RWPE2 (cell line): ENCODE data around the gene EGFLAM.

Experiments used
- ATAC-seq: fragments of 200-7000 bp; cut with Tn5 transposase; 3 replicates; pipeline ENCODE4 v1.9.1; 2021; ENCODE audit warnings: low read depth
- DNase-seq: peaks from one replicate; pipeline ENCODE4 v3.0.0-alpha.2; 2020; ENCODE audit warnings: low spot score
- H3K27ac ChIP-seq: fragments of 450-650 bp; 2 replicates; pipeline ENCODE4 v1.5.1; 2017; ENCODE audit warnings: mild to moderate bottlenecking; ENCODE audit not compliant: poor library complexity, severe bottlenecking
- H3K27me3 ChIP-seq: fragments of 250-450 bp; sonication (Bioruptor Pico); 2 replicates; pipeline ENCODE4 v1.5.1; 2021; ENCODE audit warnings: mild to moderate bottlenecking, moderate library complexity; ENCODE audit not compliant: insufficient read depth, poor library complexity, severe bottlenecking
- H3K36me3 ChIP-seq: fragments of 250-450 bp; sonication (Bioruptor Pico); 2 replicates; pipeline ENCODE4 v1.5.1; 2020; ENCODE audit warnings: low read depth, mild to moderate bottlenecking, moderate library complexity
- H3K4me1 ChIP-seq: fragments of 250-450 bp; sonication (Bioruptor Pico); 2 replicates; pipeline ENCODE4 v1.5.1; 2021; ENCODE audit warnings: mild to moderate bottlenecking, moderate library complexity; ENCODE audit not compliant: insufficient read depth, poor library complexity, severe bottlenecking
- H3K4me3 ChIP-seq: fragments of 250-450 bp; sonication (Bioruptor Pico); 2 replicates; pipeline ENCODE4 v1.5.1; 2021; ENCODE audit warnings: mild to moderate bottlenecking, moderate library complexity; ENCODE audit not compliant: severe bottlenecking
- H3K9me3 ChIP-seq: fragments of 250-450 bp; sonication (Bioruptor Pico); 2 replicates; pipeline ENCODE4 v1.5.1; 2021; ENCODE audit warnings: mild to moderate bottlenecking, moderate library complexity; ENCODE audit not compliant: severe bottlenecking
- CTCF ChIP-seq: fragments of 450-650 bp; IDR thresholded peaks from one replicate; pipeline ENCODE4 v1.5.1; 2017; ENCODE audit warnings: mild to moderate bottlenecking, moderate library complexity; ENCODE audit not compliant: poor library complexity, severe bottlenecking

The EGFLAM gene

GRCh38 chr5:38341641-38342040 lies 83.3 kb downstream of the EGFLAM start:
- no peak for ATAC-seq
- H3K9me3 ChIP-seq: no peaks in the 10 kb centered on the region
- no peak for DNase-seq

DNA sequence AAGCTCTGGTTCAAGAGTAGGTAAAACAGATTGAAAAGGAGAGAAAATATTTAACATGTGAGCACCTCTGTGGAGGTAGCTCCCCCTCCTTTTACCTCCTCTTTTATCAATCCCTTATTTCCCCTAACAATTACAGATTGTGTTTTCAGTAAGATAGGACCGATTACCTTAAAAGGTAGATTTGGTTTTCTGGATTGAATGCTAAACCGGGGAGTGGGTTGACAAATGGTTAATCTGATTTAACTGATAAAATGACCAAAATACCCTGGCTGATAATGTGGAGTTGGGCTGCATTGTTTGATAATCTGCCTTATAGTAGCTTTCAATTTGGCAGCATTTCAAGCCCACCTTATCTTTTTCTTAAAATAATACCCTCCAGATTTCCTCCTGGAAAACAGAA lies 83.9 kb downstream of the EGFLAM start:
- Histone ChIP-seq H3K27me3 (peaks cover 11% of the 10 kb centered on the region), H3K4me3 (no peak overlapping the region), H3K4me1 (peaks cover 2% of the 10 kb centered on the region), H3K27ac (no peak overlapping the region), H3K36me3 (no peaks in the 10 kb centered on the region), H3K9me3 (no peaks in the 10 kb centered on the region)
- DNase-seq (no peak), ATAC-seq (no peak)
- no peak for TF ChIP-seq CTCF

More at GRCh38 chr5:38341641-38342040, 83.3 kb downstream of the EGFLAM start:
- TF ChIP-seq CTCF: no peak
- H3K27ac ChIP-seq: no peak overlapping the region
- no peaks in the 10 kb centered on the region for H3K36me3 ChIP-seq
- peaks cover 14% of the 10 kb centered on the region for H3K27me3 ChIP-seq
- no peak overlapping the region for H3K4me3 ChIP-seq
- no peaks in the 10 kb centered on the region for H3K4me1 ChIP-seq

GRCh38 chr5:38344891-38345290 lies 86.5 kb downstream of the EGFLAM start:
- H3K27me3 ChIP-seq: peaks cover 10% of the 10 kb centered on the region
- DNase-seq: no peak
- peaks cover 6% of the 10 kb centered on the region for H3K4me1 ChIP-seq
- TF ChIP-seq CTCF: no peak
- H3K36me3 ChIP-seq: no peaks in the 10 kb centered on the region
- no peaks in the 10 kb centered on the region for H3K9me3 ChIP-seq
- H3K4me3 ChIP-seq: no peak overlapping the region
- ATAC-seq: no peak
- no peak overlapping the region for H3K27ac ChIP-seq

DNA sequence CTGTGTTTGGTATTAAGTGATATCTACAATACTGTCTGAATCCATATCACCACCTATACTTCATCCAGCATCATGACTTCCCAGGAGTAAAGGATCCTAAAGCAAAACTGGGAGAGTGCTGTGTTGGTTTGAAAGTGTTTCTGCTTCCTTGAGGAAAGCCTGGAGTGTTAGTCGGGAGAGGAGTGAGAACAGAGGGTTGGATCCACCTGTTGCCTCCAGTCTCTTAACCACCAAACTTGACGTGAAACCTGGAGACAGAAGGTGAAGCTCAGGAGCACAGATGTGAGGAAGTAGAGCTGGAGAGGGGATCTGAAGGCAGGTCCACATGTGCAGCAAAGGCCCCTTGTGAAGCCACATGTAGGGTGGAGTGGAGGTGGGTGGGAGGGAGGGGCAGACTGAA lies 88.2 kb downstream of the EGFLAM start:
- H3K4me3 ChIP-seq: no peak overlapping the region
- no peak for TF ChIP-seq CTCF
- H3K27me3 ChIP-seq: peaks cover 10% of the 10 kb centered on the region
- ATAC-seq (no peak), DNase-seq (no peak)
- H3K36me3 ChIP-seq: no peaks in the 10 kb centered on the region
- H3K9me3 ChIP-seq: no peaks in the 10 kb centered on the region
- H3K4me1 ChIP-seq: peaks cover 6% of the 10 kb centered on the region
- no peak overlapping the region for H3K27ac ChIP-seq

GRCh38 chr5:38347040-38347763 lies 88.8 kb downstream of the EGFLAM start:
- no peak for TF ChIP-seq CTCF
- ATAC-seq (peak; percentile 72), DNase-seq (no peak)
- Histone ChIP-seq H3K27me3 (peaks cover 8% of the 10 kb centered on the region), H3K4me1 (peaks cover 6% of the 10 kb centered on the region), H3K36me3 (no peaks in the 10 kb centered on the region), H3K9me3 (no peaks in the 10 kb centered on the region), H3K4me3 (no peak overlapping the region), H3K27ac (no peak overlapping the region)
